GM12874 (cell line): Measurements from ENCODE around the gene EBF3.

Experiments
- TF ChIP-seq, protein P1 (sequence below): IDR thresholded peaks from 2 replicates; pipeline ENCODE4 v1.5.1; 2011; ENCODE audit warnings: low read depth, mild to moderate bottlenecking, control low read depth, low read length, moderate library complexity; ENCODE audit not compliant: insufficient read depth

Gene EBF3

DNA sequence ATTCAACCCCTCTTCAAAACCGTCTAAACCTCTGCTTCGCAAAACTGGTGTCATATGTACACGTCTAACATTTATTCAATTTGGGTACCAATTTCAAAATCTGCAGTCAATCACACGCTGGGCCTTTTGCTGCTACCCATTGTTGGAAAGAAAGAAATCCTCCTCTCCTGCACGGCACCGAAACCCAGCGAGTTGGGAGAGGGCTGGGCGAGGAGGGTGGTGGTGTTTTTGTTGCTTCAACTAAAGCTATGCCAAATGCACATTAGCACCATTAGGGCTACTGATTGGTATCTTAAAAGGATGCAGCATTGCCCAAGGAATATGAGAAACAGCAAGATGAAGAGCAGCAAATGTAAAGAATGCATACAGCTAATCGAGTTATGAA, 7.8 kb downstream of the EBF3 start:
- TF ChIP-seq, protein P1, sequence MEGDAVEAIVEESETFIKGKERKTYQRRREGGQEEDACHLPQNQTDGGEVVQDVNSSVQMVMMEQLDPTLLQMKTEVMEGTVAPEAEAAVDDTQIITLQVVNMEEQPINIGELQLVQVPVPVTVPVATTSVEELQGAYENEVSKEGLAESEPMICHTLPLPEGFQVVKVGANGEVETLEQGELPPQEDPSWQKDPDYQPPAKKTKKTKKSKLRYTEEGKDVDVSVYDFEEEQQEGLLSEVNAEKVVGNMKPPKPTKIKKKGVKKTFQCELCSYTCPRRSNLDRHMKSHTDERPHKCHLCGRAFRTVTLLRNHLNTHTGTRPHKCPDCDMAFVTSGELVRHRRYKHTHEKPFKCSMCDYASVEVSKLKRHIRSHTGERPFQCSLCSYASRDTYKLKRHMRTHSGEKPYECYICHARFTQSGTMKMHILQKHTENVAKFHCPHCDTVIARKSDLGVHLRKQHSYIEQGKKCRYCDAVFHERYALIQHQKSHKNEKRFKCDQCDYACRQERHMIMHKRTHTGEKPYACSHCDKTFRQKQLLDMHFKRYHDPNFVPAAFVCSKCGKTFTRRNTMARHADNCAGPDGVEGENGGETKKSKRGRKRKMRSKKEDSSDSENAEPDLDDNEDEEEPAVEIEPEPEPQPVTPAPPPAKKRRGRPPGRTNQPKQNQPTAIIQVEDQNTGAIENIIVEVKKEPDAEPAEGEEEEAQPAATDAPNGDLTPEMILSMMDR, result no peak

DNA sequence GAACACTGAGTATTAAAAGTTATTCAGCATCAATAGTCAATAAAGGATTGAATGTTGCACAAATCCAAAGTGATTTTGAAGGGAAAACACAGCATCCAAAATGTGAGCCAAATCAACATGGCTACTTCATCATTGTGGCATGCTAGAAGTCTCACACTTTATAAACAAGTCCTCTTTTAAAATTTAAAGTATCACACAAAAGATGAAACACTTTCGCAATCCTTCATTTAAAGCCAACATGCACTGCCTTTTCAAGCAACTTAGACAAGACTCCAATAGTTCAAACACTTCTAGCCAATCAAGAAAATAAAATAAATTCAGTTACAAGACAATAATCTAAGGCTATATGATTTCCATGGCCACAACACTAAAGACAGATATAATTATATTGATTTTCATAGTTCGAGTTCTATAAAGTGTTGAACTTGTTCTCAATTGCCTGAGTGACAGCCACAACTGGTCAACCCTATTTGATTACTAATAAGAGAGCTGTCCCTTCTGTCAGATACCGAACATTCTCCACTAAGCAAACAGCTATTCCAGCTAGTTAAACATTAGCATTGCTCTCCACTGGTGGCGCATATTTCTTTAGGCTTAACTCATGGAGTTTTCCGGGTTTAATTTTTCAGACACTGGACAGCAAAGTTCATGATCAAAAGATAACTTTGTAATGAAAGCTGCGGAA, 8.3 kb downstream of the EBF3 start:
- TF ChIP-seq, protein P1, result no peak

DNA sequence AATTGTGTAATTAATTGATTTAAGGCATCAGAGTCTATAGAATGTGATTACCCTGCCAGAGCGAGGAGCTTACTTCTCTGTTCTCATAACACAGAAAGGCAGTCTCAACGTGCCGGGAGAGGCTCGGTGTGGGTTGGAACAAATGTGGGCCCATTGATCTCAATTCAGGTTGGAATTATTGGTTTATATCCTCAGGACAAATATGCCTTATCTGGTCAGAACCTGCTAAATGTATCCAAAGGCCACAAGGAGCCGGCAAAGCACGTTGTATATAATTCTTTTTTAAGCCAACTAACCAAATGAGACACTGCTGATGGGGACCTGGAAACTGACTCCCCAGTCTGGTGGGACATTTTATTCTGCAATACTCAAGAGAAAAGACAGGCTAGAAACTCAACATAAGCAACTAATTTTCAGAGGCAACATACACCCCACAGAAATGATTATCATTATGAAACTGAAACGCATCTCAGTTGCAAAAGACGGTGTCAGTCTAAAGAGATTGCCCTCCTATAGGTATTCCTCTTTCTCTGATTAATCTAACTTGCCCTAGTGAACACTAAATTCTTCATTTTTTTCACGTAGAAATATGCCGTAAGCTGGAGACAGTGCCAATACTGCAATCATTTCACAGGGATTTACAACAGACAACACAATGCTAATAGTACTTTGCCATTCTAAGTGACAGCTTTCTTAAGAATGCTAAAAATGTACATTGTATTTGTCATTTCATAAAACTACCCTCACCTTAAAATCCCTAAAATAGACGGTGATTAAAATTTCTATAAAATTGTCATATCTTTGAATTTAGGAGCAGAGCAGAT, 9.4 kb downstream of the EBF3 start:
- TF ChIP-seq, protein P1, result no peak

DNA sequence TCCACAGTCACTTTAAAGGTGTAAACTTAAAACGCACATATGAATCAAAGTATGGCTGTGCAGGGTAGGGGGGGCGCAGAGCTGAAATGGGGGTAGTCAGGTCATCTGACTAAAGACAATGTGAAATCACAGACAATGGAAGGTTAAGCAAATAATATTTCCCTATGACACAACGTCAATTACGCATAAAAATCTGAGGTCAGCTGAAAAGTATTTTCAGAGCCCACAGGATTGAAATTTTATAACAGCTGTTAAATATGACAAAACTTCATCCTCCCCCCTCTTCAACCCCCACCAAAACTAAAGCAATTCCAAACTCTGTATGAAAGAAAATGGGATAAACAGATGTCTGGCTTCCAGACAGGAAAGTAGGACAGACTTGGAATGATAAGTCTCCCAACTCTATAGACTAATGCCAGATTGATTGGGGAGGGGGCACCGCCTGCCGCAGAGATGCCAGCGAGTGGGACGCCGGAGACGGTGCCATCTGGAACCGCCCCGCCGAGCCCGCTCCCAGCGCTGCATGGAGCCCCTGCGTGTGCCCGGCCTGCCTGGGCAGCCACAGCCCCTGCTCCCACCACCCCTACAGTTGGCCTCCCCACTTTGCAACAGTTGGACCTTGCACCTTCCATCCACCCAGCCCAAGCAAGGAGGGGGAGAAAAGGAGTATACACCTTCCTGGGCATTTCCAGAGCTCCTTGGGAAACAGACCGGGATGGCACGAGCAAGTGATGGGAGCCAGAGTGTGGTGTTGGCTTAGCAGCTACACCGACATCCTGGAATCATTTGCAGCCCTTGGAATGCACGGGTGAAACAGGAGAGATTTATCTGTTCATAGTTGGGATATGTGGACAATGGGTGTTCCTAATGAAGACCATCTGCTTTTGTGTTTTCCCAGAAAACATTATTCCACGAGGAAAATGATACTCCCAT, 10.7 kb downstream of the EBF3 start:
- TF ChIP-seq, protein P1, result no peak

DNA sequence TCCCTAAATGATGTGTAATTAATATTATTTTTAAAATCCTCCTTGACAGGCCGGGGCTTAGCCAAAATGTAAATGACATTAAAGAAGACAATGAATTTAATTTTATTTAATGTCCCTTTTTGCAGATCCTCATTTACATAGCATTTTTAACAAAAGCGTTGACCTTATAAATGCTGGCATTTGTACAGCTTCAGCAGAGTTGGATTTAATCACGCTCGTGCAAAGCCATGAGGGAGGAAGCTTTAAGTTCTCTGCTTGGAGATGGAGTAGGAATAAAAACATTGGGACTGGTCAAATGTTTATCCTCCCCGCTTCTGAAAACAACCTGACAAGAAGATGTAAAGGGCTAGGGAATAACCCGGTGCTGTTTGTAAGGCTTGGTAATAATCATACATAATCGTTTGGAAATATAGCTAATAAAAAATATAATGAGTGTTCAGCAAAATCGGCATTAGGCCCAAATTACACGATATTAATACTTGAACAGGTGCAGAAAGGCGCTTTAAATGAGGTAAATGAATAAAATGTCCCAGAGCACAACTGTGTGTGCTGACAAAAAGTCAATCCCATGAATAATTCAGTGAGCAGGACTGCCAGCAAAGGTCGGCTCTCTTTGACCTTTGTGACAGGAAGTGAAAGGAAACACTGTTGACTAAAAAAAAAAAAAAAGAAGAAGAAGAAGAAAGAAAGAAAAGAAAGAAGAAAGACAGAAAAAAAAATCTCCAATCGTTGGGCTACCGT, 11.5 kb downstream of the EBF3 start:
- TF ChIP-seq, protein P1, result no peak

DNA sequence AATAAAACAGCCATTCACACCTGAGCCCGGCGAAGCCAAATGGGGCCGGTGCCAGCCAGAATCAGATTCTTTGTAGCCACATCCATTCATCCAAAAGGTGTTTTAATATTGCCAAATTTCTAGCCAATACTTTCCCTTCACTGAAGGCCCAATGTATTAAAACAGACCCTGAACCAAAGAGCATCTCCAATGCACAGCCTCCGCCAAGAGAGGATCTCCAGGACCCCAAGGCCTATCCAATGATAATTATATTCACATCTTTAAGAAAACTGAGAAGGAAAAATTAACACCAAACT, 12.2 kb downstream of the EBF3 start:
- TF ChIP-seq, protein P1, result no peak
